Measurements from ENCODE around the gene CEMIP. TPM values are rescaled to one million over a fixed set of nuclear protein-coding genes. Genes with fewer than 3 reads are reported as not detected.

The CEMIP gene
- polyA plus RNA-seq, 3 donors = not detected

GRCh38 chr15:80855206-80855605, 76.0 kb downstream of the CEMIP start:
- H3K79me2 ChIP-seq (ENCODE audit: insufficient read depth, low read length) = no peaks in the 10 kb centered on the region
- H3K4me1 ChIP-seq (ENCODE audit: control insufficient read depth in 1 of 2, insufficient read depth in 2 of 2, low read length in 2 of 2) = no peaks in the 10 kb centered on the region
- WGBS (ENCODE audit: insufficient coverage) = 95% methylated on average over 4 of the region's 4 CpGs
- no peaks in the 10 kb centered on the region for H3K9me3 ChIP-seq (replicated peaks in 1 of 2; ENCODE audit: control insufficient read depth in 1 of 2, insufficient read depth in 1 of 2, low read length in 2 of 2)
- no peaks in the 10 kb centered on the region for H3K4me1 Mint-ChIP-seq
- no peak overlapping the region for H3K4me2 ChIP-seq (replicated peaks; ENCODE audit: extremely low read depth, low read length, poor library complexity, severe bottlenecking)
- no peaks in the 10 kb centered on the region for H4K20me1 ChIP-seq (ENCODE audit: insufficient read depth, low read length)
- H3K27ac ChIP-seq (ENCODE audit: low read depth in 1 of 2, low read length in 2 of 2) = no peak overlapping the region
- no peaks in the 10 kb centered on the region for H3K36me3 ChIP-seq (replicated peaks in 1 of 2; ENCODE audit: control insufficient read depth in 1 of 2, insufficient read depth in 2 of 2, low read length in 2 of 2)
- TF ChIP-seq, protein P1, sequence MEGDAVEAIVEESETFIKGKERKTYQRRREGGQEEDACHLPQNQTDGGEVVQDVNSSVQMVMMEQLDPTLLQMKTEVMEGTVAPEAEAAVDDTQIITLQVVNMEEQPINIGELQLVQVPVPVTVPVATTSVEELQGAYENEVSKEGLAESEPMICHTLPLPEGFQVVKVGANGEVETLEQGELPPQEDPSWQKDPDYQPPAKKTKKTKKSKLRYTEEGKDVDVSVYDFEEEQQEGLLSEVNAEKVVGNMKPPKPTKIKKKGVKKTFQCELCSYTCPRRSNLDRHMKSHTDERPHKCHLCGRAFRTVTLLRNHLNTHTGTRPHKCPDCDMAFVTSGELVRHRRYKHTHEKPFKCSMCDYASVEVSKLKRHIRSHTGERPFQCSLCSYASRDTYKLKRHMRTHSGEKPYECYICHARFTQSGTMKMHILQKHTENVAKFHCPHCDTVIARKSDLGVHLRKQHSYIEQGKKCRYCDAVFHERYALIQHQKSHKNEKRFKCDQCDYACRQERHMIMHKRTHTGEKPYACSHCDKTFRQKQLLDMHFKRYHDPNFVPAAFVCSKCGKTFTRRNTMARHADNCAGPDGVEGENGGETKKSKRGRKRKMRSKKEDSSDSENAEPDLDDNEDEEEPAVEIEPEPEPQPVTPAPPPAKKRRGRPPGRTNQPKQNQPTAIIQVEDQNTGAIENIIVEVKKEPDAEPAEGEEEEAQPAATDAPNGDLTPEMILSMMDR (IDR thresholded peaks at IDR 0.05) = no peak
- no peak overlapping the region for H3K27ac Mint-ChIP-seq
- no peak overlapping the region for H3K4me3 Mint-ChIP-seq
- no peaks in the 10 kb centered on the region for H3K27me3 ChIP-seq (ENCODE audit: control insufficient read depth in 2 of 2, insufficient read depth in 2 of 2, low read length in 2 of 2)
- DNase-seq = no peak
- H3K4me3 ChIP-seq (replicated peaks in 1 of 3; ENCODE audit: low read depth in 2 of 3, low read length in 3 of 3) = no peak overlapping the region
- no peaks in the 10 kb centered on the region for H3K36me3 Mint-ChIP-seq
- H3K9ac ChIP-seq (ENCODE audit: insufficient read depth, low read length, poor library complexity, severe bottlenecking) = no peak overlapping the region
- no peak overlapping the region for H2AFZ ChIP-seq (ENCODE audit: insufficient read depth, low read depth, low read length, poor library complexity, severe bottlenecking)
- H3K27me3 Mint-ChIP-seq (ENCODE audit: low read depth in 3 of 3) = peaks cover 2 to 12% (median 12%) of the 10 kb centered on the region in 3 donors
- intact Hi-C loops (cut with micrococcal nuclease) = no loop called here
- H3K9me3 Mint-ChIP-seq = no peaks in the 10 kb centered on the region

DNA sequence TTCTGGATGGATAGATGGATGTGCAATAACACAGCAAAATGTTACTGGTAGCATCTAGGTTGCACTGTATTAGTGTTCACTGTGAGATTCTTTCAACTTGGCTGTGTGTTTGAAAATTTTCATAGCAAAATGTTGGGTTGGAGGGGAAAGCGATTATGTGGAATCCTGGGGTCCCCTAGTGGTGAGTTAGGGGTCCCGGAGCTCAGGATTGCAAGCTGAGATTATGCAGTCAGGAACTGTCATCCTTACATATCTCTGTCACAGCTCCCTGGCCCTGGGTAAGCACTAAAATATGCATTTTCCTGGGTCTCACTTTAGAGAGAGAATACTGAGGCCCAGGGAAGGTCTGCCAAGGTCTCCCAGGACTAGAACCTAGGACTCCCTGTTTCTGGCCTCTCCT, 77.2 kb downstream of the CEMIP start:
- TF ChIP-seq, protein P1 (IDR thresholded peaks at IDR 0.05) = peak; percentile 22
- Mint-ChIP-seq H3K4me3 (no peak overlapping the region), H3K27ac (no peak overlapping the region)

More for the DNA sequence above, 77.2 kb downstream of the CEMIP start:
- no CpG with 5 or more reads among the region's 2 CpGs for WGBS (ENCODE audit: insufficient coverage)
- H3K79me2 ChIP-seq (ENCODE audit: insufficient read depth, low read length) = no peaks in the 10 kb centered on the region
- Mint-ChIP-seq H3K27me3 (ENCODE audit: low read depth in 3 of 3) (peaks cover 2 to 12% (median 9%) of the 10 kb centered on the region in 3 donors), H3K4me1 (no peaks in the 10 kb centered on the region), H3K9me3 (no peaks in the 10 kb centered on the region), H3K36me3 (no peaks in the 10 kb centered on the region)
- no peak overlapping the region for H3K27ac ChIP-seq (ENCODE audit: low read depth in 1 of 2, low read length in 2 of 2)
- DNase-seq = no peak
- H4K20me1 ChIP-seq (ENCODE audit: insufficient read depth, low read length) = no peaks in the 10 kb centered on the region
- H3K9ac ChIP-seq (ENCODE audit: insufficient read depth, low read length, poor library complexity, severe bottlenecking) = no peak overlapping the region
- H2AFZ ChIP-seq (ENCODE audit: insufficient read depth, low read depth, low read length, poor library complexity, severe bottlenecking) = no peak overlapping the region
- H3K27me3 ChIP-seq (ENCODE audit: control insufficient read depth in 2 of 2, insufficient read depth in 2 of 2, low read length in 2 of 2) = no peaks in the 10 kb centered on the region
- H3K4me1 ChIP-seq (ENCODE audit: control insufficient read depth in 1 of 2, insufficient read depth in 2 of 2, low read length in 2 of 2) = no peaks in the 10 kb centered on the region
- no peaks in the 10 kb centered on the region for H3K9me3 ChIP-seq (replicated peaks in 1 of 2; ENCODE audit: control insufficient read depth in 1 of 2, insufficient read depth in 1 of 2, low read length in 2 of 2)
- H3K36me3 ChIP-seq (replicated peaks in 1 of 2; ENCODE audit: control insufficient read depth in 1 of 2, insufficient read depth in 2 of 2, low read length in 2 of 2) = no peaks in the 10 kb centered on the region
- no peak overlapping the region for H3K4me2 ChIP-seq (replicated peaks; ENCODE audit: extremely low read depth, low read length, poor library complexity, severe bottlenecking)
- intact Hi-C loops (cut with micrococcal nuclease) = no loop called here
- H3K4me3 ChIP-seq (replicated peaks in 1 of 3; ENCODE audit: low read depth in 2 of 3, low read length in 3 of 3) = no peak overlapping the region
